Right cardiac atrium (tissue), 5 donors: ENCODE data around the gene ATF5. TPM values are rescaled to one million over a fixed set of nuclear protein-coding genes. Genes with fewer than 3 reads are reported as not detected.

Experiments
- microRNA-seq, 2 donors: library from miRNA; unstranded; fragments of <30 nt; microRNA quantifications; one replicate each; pipeline ENCODE4 v1.2.0, GENCODE V29; 2020 to 2021
- polyA plus RNA-seq: library from polyadenylated mRNA; stranded (reverse); fragments of 200-250 nt; gene quantifications from one replicate; pipeline ENCODE4 v1.2.3, GENCODE V29; 2013
- total RNA-seq, 4 donors: library from RNA; stranded (reverse); fragmentation: NEBNext Ultra II Directional; extraction: Animal tissue kit (Norgen Biotek cat#: 25700); gene quantifications; one replicate each; pipeline ENCODE4 v1.2.1, GENCODE V29; 2021
- donor health status: healthy with polysubstance abuse.
- donor health status: DM: no; HTN: yes; CAD: no.
- donor health status: DM: no; HTN: no; CAD: no.
- donor health status: DM: no; HTN: yes; CAD: no; lungs with severe emphysema.
- donor health status: DM: yes; HTN: yes; CAD: no.

Gene ATF5
- total and polyA plus RNA-seq, 5 donors = 7.1 to 16.8 (median 10.8) TPM

Small RNAs within 50 kb of the gene (microRNA-seq; reads per million reads assigned to microRNA genes)
- gene MIR4750 = 0 reads per million in 2 donors

Other genes starting within 250 kb of the ATF5 start
- gene ADM5, start 239.6 kb upstream of the ATF5 start, total RNA-seq = under 1 TPM; 0.28 to 0.82 (median 0.44) TPM
- gene ADM5, start 239.6 kb upstream of the ATF5 start, polyA plus RNA-seq = 0.52 TPM
- 1 to 10 TPM; 4.8 to 8.5 (median 5.7) TPM for gene CPT1C, start 238.1 kb upstream of the ATF5 start, total RNA-seq
- 4.5 TPM for gene CPT1C, start 238.1 kb upstream of the ATF5 start, polyA plus RNA-seq
- gene TSKS, start 165.9 kb upstream of the ATF5 start, total RNA-seq = 1 to 10 TPM in 3 of 4 donors, under 1 TPM in 1; 0.59 to 1.4 (median 1.2) TPM
- 1.1 TPM for gene TSKS, start 165.9 kb upstream of the ATF5 start, polyA plus RNA-seq
- gene AP2A1, start 162.2 kb upstream of the ATF5 start, total RNA-seq = 10 to 100 TPM; 58.8 to 80.7 (median 73.7) TPM
- 50.8 TPM for gene AP2A1, start 162.2 kb upstream of the ATF5 start, polyA plus RNA-seq
- gene FUZ, start 115.9 kb upstream of the ATF5 start, total RNA-seq = 10 to 100 TPM; 13.2 to 21.3 (median 16.4) TPM
- gene FUZ, start 115.9 kb upstream of the ATF5 start, polyA plus RNA-seq = 25.8 TPM
- 10 to 100 TPM; 37.8 to 50.4 (median 43.1) TPM for gene MED25, start 110.9 kb upstream of the ATF5 start, total RNA-seq
- 39.2 TPM for gene MED25, start 110.9 kb upstream of the ATF5 start, polyA plus RNA-seq
- gene PTOV1, start 78.0 kb upstream of the ATF5 start, total RNA-seq = 100 to 1,000 TPM; 127 to 146 (median 141) TPM
- gene PTOV1, start 78.0 kb upstream of the ATF5 start, polyA plus RNA-seq = 134 TPM
- gene PNKP, start 61.6 kb upstream of the ATF5 start, total RNA-seq = 100 to 1,000 TPM in 1 of 4 donors, 10 to 100 TPM in 3; 38.6 to 144 (median 42.9) TPM
- 40.8 TPM for gene PNKP, start 61.6 kb upstream of the ATF5 start, polyA plus RNA-seq
- 10 to 100 TPM; 32.4 to 38.7 (median 36.4) TPM for gene AKT1S1, start 51.9 kb upstream of the ATF5 start, total RNA-seq
- gene AKT1S1, start 51.9 kb upstream of the ATF5 start, polyA plus RNA-seq = 40.2 TPM
- gene TBC1D17, start 51.5 kb upstream of the ATF5 start, total RNA-seq = 10 to 100 TPM; 35.7 to 45.7 (median 42.1) TPM
- 35.6 TPM for gene TBC1D17, start 51.5 kb upstream of the ATF5 start, polyA plus RNA-seq
- under 1 TPM in 3 of 4 donors, not detected in 1; 0.24 to 0.92 (median 0.60) TPM for gene IL4I1, start 32.3 kb upstream of the ATF5 start, total RNA-seq
- gene IL4I1, start 32.3 kb upstream of the ATF5 start, polyA plus RNA-seq = 0.29 TPM
- 10 to 100 TPM; 25.9 to 34.0 (median 29.7) TPM for gene NUP62, start 299 bp downstream of the ATF5 start, total RNA-seq
- gene NUP62, start 299 bp downstream of the ATF5 start, polyA plus RNA-seq = 19.9 TPM
- 1 to 10 TPM in 3 of 4 donors, under 1 TPM in 1; 0.64 to 1.6 (median 1.3) TPM for gene SIGLEC11, start 32.0 kb downstream of the ATF5 start, total RNA-seq
- 0.86 TPM for gene SIGLEC11, start 32.0 kb downstream of the ATF5 start, polyA plus RNA-seq
- gene VRK3, start 96.2 kb downstream of the ATF5 start, total RNA-seq = 10 to 100 TPM; 17.7 to 27.1 (median 24.5) TPM
- gene VRK3, start 96.2 kb downstream of the ATF5 start, polyA plus RNA-seq = 15.6 TPM
- 1 to 10 TPM; 3.9 to 5.5 (median 5.1) TPM for gene ZNF473, start 96.8 kb downstream of the ATF5 start, total RNA-seq
- 2.1 TPM for gene ZNF473, start 96.8 kb downstream of the ATF5 start, polyA plus RNA-seq
- gene IZUMO2, start 234.1 kb downstream of the ATF5 start, total RNA-seq = not detected
- not detected for gene IZUMO2, start 234.1 kb downstream of the ATF5 start, polyA plus RNA-seq